Aortic smooth muscle cell (primary cell): ENCODE results near the gene WDR43. TPM values are rescaled to one million over a fixed set of nuclear protein-coding genes. Genes with fewer than 3 reads are reported as not detected.

Source experiments
- total RNA-seq: library from RNA; depleted of rRNA; stranded (reverse); fragments of >200 nt; gene quantifications from 2 replicates; pipeline ENCODE4 v1.2.3, GENCODE V29; 2014

The WDR43 gene
- 59.9 and 68.6 TPM in 2 replicates for total RNA-seq

DNA sequence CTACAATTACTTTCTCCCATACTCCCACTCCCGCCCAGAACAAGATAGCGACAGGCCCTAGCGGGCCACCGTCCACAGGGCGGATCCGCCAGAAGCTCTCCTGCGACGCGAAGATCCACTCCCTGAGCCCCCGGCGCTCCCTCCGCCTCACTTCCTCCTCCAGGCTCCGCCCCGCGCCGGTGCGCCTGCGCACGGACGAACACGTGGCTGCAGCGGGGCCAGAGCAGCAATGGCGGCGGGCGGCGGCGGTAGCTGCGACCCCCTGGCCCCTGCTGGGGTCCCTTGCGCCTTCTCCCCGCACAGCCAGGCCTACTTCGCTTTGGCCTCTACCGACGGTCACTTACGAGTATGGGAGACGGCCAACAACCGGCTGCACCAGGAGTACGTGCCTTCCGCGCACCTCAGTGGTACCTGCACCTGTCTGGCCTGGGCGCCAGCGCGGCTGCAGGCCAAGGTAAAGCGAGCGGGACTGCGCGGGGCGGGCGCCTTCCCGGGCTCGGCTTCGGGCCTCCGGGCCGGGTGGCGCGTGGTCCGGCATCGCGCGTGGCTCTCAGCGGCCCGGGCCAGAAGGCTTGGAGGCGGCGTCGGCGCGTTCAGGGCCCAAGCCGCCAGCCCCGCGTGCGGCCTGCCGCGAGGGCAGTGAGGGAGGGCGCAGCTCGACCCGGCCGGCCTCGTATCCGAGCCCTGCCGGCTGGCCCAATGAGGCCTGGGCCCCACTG, at the start of gene WDR43:
WDR43 (plus strand) TSS at position 198 of the 719 bp plus-strand sequence; CDS start at position 230, 32 bp downstream.

GRCh38 chr2:28870146-28870891, 24.1 kb upstream of the WDR43 start, which contains the start of gene TRMT61B:
Gene TRMT61B, minus strand, starts transcription at chr2:28870309. Its CDS starts 32 bp downstream, at chr2:28870277.

DNA sequence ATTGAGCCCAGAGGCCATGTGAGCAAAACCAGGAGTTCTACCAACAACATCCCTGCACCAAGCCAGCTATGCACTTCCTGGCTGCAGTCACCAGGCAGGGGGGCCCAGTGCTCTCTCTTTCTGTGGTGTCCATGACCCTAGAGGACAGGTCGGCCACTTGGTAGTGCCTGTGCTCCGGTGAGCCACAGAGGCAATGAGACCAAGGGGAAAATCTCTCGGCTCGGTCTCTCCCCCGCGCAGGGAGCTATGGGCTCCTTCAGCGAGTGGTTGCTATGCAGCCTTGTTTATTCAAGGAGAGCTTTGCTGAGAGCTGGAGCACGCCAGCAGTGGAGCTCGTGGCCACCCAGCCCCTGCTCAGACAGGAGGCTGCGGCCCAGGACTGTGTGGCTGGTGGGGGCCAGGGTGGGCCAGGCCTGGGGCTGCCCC, 86.6 kb downstream of the WDR43 start, which contains the start of gene TOGARAM2:
TOGARAM2 (plus strand) TSS at position 283 of the 426 bp plus-strand sequence. CDS start 13,537 bp downstream, outside the sequence.

Other genes with a start within 250 kb of the WDR43 start
- 153 and 167 TPM in 2 replicates for gene PPP1CB, start 142.8 kb upstream of the WDR43 start, total RNA-seq
- gene SPDYA, start 83.8 kb upstream of the WDR43 start, total RNA-seq: 0.79 and 1.6 TPM in 2 replicates
- 11.1 TPM in 2 replicates for gene TRMT61B, start 24.4 kb upstream of the WDR43 start, total RNA-seq
- gene TOGARAM2, start 86.6 kb downstream of the WDR43 start, total RNA-seq: under 0.01 and 0.12 TPM in 2 replicates
- not detected in 2 replicates for gene PCARE, start 179.9 kb downstream of the WDR43 start, total RNA-seq
- 41.2 and 45.3 TPM in 2 replicates for gene CLIP4, start 220.7 kb downstream of the WDR43 start, total RNA-seq